DLD1 (cell line): Measurements from ENCODE around the gene FBXO10.
"Not testable (repeated sequence)": the region's sequence is repeated elsewhere in the genome, so short reads cannot be mapped to it uniquely, and the experiment has no call there.

Source experiments
- in situ Hi-C: cut with HindIII; loops from 2 replicates; pipeline ENCODE4 v1.10.0; 2017; ENCODE audit warnings: low sequenced_read_pairs

The FBXO10 gene

GRCh38 chr9:37485389-37486255 is 90.6 kb downstream of the FBXO10 start, which contains the start of gene POLR1E:
Gene POLR1E (plus strand): TSS chr9:37485948. CDS start chr9:37486048, 100 bp downstream.
- in situ Hi-C loops, result no loop called here

DNA sequence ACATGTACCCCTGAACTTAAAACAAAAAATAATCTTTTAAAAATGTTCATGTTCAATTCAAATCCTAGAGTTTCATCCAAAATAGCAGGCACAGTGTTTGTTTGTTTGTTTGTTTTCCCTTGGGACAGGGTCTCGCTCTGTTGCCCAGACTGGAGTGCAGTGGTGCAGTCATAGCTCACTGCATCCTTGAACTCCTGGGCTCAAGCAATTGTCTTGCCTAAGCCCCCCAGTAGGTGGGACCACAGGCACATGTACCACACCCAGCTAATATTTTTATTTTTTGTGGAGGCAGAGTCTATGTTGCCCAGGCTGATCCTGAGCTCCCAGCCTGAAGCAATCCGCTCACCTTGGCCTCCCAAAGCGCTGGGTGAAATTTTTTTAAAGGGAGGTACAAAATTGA is 95.4 kb downstream of the FBXO10 start:
- in situ Hi-C loops, result no loop called here

- in situ Hi-C loops, result not testable (repeated sequence)
These were observed 98.1 kb downstream of the FBXO10 start for GRCh38 chr9:37477987-37478619.

- in situ Hi-C loops, result not testable (repeated sequence)
These were observed 98.7 kb downstream of the FBXO10 start for GRCh38 chr9:37477443-37477842.

DNA sequence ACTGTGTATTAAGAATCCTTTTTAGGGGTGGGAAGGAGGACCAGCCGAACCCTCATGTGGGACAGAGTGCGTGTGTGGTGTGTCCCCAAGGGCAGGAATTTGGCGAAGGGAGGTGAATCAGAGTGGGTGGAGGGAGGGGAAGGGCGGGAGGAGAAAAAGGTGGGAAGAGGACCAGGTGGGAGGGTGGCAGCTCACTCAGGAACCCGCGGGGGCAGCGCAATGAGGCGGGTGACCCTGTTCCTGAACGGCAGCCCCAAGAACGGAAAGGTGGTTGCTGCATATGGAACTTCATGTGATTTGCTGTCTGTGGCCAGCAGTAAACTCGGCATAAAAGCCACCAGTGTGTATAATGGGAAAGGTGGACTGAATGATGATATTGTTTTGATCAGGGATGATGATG is 99.2 kb downstream of the FBXO10 start:
- in situ Hi-C loops, result no loop called here

DNA sequence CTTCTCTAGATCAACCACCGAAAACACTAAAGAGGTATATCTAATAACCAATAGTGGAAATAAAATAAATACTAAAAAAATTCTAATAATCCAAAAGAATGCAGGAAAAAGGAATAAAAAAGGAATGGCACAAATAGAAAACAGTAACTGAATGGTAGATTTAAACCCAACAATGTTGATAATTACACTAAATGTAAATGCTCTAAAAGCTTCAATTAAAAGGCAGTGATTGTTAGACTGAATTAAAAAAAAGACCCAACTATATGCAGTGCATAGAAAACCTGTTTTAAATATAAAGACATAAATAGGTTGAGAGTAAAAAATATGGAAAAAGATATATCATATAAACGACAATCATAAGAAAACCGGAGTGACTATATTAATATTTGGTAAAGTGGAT is 101.7 kb downstream of the FBXO10 start:
- in situ Hi-C loops, result no loop called here

DNA sequence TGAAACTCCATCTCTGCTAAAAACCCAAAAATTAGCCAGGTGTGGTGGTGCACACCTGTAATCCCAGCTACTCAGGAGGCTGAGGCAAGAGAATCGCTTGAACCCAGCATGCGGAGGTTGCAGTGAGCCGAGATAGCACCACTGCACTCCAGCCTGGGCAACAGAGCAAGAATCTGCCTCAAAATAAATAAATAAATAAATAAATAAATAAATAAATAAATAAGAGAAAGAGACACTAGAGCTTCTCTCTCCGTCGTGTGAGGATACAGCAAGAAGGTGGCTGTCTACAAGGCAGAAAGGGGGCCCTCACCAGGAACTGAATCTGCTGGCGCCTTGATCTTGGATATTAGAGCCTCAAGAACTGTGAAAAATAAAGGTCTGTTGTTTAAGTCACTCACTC is 102.2 kb downstream of the FBXO10 start:
- in situ Hi-C loops, result not testable (repeated sequence)

DNA sequence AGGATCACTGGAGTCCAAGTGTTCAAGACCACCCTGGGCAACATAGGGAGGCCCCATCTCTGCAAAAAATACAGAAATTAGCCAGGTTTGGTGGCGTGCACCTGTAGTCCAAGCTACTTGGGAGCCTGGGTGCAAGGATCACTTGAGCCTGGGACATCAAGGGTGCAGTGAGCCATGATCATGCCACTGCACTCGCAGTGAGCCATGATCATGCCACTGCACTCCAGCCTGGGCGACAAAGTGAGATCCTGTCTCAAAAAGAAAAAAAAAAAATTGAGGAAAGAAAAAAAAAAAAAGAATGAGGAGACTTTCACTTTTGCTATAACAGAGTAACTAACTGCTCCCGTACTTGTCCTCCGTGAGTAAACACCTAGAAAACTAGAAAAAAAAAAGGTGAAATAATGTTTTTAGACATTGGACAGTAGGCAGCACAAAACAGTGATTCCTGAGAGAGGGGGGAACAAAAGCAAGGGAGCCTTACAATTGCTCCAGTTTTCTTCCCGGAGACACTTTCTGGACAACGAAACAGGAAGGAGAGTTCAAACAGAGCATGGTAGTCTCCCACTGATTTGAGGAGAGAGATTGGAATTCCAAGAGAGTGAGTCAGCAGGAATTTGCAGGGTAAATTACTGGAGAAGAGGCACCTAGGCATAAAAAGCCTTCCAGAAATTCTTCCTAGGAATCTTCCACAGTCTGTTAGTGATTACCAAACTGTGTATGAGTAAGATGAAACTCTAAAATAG is 104.1 kb downstream of the FBXO10 start:
- in situ Hi-C loops, result no loop called here

DNA sequence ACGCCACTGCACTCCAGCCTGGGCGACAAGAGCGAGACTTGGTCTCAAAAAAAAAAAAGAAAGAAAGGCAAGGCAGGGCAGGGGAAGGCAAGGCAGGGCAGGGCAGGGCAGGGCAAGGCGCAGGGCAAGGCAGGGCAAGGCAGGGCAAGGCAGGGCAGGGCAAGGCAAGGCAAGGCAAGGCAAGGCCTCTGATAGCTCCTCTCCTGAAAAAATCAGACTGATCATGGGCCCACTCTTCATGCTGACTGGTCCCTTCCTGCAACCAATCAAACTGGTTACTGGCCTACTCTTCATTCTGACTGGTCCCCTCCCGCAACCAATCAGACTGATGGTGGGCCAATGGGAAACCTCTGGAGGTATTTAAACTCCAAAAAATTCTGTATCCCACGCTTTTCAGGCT is 107.6 kb downstream of the FBXO10 start:
- in situ Hi-C loops, result no loop called here

DNA sequence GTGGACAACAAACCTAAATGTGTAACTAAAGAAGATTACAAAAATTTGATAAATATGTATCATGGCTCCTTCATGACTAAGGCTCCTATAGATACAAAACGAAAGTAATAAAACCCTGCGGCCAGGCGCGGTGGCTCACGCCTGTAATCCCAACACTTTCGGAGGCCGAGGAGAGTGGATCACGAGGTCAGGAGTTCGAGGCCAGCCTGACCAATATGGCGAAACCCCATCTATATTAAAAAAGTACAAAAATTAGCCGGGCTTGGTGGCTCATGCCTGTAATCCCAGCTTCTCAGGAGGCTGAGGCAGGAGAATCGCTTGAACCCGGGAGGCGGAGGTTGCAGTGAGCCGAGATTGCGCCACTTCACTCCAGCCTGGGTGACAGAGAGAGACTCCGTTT is 108.7 kb downstream of the FBXO10 start:
- in situ Hi-C loops, result not testable (repeated sequence)

DNA sequence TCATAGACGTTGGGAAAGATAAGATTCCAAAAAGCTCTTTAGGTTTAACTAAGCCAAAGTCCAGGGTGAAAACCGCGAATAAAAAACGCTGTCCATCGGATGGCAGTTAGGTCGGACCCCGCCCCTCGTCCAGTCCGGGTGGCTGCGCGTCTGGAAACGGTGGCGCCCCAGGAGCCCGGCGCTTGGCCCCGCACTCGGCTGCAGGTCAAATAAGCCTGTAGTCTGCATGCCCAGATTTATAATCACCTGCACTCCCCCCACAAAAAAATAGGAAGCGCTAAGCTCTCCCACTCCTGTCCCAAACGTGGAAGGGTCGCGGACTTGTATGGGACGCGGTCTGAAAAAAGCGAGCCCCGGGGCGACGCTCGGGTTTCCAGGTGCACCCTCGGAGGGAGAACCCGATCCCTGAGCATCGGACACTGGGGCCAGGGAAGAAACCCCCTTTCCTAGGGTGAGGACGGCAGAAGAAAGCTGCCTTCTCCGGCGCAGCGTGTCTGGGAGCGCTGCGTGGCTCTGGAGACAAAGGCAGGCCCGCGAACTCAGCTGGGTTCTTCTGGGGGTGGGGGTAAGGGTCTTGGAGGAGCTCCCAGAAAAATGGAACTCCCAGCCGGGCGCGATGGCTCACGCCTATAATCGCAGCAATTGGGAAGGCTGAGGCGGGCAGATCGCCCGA is 110.0 kb downstream of the FBXO10 start:
- in situ Hi-C loops, result no loop called here

DNA sequence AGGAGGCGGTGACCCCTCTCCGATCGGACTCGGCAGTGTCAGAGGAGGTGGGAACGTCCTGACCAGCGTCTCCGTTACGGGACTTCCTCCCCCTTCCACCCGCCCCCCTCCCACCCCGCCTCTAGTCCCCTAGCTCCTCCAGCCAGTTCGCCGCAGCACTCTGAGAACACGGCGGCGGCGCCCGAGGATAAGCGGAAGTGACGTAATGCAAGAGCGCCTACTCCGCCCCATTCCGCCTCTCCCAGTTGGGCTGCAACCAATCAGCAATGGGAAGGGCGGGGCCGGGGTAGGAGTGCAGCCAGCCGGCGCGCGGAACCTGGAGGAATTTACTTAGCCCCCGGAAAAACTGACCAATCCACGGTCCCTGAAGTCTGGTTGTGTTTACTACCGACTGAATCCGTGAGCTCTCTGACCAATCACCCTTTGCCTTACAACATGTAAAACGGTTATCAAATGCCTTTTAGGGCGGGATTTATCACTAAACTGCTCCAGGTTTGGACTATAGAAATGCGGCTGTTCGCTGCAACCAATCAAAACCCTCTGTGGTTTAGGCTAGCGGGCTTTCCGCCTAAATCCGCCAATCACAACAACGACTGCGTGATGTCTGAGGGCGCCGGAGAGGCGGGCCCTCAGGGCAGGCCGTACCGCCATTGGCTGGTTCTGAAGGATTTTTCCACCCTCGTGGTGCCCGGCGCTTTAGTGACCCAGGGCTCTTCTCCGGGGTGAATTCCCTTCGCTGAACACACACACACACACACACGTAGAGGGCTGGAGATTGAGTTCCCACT is 110.7 kb downstream of the FBXO10 start, which contains the start of gene ZBTB5:
ZBTB5 (minus strand) TSS at position 202 of the 788 bp plus-strand sequence. CDS start 22,899 bp downstream, outside the sequence.
- in situ Hi-C loops, result no loop called here

GRCh38 chr9:37464426-37465248 is 111.5 kb downstream of the FBXO10 start:
- in situ Hi-C loops, result no loop called here

DNA sequence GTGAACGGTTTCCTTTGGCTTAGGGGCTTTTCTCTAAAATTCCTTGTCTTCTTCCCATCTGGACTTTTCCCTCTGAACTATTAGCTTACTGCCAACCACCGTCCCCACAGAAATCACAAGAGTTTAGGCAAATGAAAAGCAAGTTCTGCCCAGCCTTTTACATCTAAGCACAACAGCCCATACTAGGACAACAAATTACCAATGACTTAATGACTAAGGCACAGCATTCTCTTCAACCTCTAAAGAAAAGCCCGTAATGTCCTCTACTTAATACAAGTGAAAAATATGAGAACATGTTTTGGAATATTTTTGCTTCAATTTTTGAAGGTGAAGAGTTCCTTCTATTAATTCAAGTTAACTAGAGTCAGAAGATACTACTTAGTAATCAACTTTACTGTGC is 112.2 kb downstream of the FBXO10 start:
- in situ Hi-C loops, result no loop called here
